ENCODE data around the gene PADI1.

DNA sequence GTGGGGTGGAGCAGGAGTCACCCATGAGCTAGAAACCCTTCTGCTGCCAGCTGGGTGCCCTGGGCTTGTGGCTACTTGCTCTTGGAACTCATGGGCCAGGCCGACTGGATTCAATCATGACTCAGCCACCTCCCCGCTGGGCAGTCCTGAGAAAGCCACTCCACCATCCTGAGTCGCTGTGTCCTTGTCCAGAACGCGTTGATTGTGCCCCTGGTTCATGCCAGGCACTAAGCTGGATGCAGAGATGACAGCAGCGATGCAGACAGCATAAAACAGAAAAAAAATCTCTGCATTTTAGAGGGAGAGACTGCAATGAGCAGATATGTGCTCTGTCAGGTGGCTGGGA is 10.6 kb downstream of the PADI1 start:
- TF ChIP-seq, protein P1, sequence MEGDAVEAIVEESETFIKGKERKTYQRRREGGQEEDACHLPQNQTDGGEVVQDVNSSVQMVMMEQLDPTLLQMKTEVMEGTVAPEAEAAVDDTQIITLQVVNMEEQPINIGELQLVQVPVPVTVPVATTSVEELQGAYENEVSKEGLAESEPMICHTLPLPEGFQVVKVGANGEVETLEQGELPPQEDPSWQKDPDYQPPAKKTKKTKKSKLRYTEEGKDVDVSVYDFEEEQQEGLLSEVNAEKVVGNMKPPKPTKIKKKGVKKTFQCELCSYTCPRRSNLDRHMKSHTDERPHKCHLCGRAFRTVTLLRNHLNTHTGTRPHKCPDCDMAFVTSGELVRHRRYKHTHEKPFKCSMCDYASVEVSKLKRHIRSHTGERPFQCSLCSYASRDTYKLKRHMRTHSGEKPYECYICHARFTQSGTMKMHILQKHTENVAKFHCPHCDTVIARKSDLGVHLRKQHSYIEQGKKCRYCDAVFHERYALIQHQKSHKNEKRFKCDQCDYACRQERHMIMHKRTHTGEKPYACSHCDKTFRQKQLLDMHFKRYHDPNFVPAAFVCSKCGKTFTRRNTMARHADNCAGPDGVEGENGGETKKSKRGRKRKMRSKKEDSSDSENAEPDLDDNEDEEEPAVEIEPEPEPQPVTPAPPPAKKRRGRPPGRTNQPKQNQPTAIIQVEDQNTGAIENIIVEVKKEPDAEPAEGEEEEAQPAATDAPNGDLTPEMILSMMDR (IDR thresholded peaks at IDR 0.05) = no peak
- no peak for TF ChIP-seq POLR2A (IDR thresholded peaks at IDR 0.05)

Measured in testis (tissue), 2 donors.